Transverse colon (tissue), 4 donors: ENCODE data around the gene CCT2.

Experiments used
- CTCF ChIP-seq, 5 experiments: fragments of 200-600 bp in 3 of 5; fragments of 450-650 bp in 2 of 5; sonication (generic) in 3 of 5; IDR thresholded peaks; 1 replicate in 2 of 5; 2 replicates in 3 of 5; pipeline ENCODE4 v1.5.1; 2016 to 2017; ENCODE audit warnings: antibody characterized with exemption in 5 of 5, inconsistent platforms in 3 of 5, mild to moderate bottlenecking in 2 of 5, moderate library complexity in 1 of 5
- EP300 ChIP-seq: sonication (generic); formaldehyde crosslinking; IDR thresholded peaks from one replicate; pipeline ENCODE4 v1.6.1; 2017; ENCODE audit warnings: antibody characterized with exemption, low read depth
- POLR2A ChIP-seq: fragments of 450-650 bp; IDR thresholded peaks from one replicate; pipeline ENCODE4 v1.6.1; 2016; ENCODE audit warnings: antibody characterized with exemption, mild to moderate bottlenecking, moderate library complexity
- POLR2AphosphoS5 ChIP-seq, 3 donors: sonication (generic); formaldehyde crosslinking; IDR thresholded peaks; one replicate each; pipeline ENCODE4 v1.6.1; 2016; ENCODE audit warnings: antibody characterized with exemption in 3 of 3

- TF ChIP-seq CTCF (IDR thresholded peaks at IDR 0.05) (no peak), POLR2A (no peak), POLR2AphosphoS5 (IDR thresholded peaks at IDR 0.05) (no peak), EP300 (no peak)
Measured at GRCh38 chr12:69633061-69633460, 47.8 kb downstream of the CCT2 start.
